Ovary (tissue), 3 donors: ENCODE data around the gene PER3.

Experiments
- POLR2A ChIP-seq: fragments of 450-650 bp; IDR thresholded peaks from one replicate; pipeline ENCODE4 v1.6.1; 2017; ENCODE audit warnings: antibody characterized with exemption, mild to moderate bottlenecking, moderate library complexity
- TF ChIP-seq, protein P1 (sequence below), 3 donors: fragments of 450-650 bp in 2 of 3; fragments of 200-600 bp in 1 of 3; IDR thresholded peaks; one replicate each; pipeline versions ENCODE4 v1.5.1 to v1.8.0; 2016 to 2022; ENCODE audit warnings: antibody characterized with exemption in 3 of 3, mild to moderate bottlenecking in 1 of 3
- donor health status: DM: no; HTN: no; CAD: no.

DNA sequence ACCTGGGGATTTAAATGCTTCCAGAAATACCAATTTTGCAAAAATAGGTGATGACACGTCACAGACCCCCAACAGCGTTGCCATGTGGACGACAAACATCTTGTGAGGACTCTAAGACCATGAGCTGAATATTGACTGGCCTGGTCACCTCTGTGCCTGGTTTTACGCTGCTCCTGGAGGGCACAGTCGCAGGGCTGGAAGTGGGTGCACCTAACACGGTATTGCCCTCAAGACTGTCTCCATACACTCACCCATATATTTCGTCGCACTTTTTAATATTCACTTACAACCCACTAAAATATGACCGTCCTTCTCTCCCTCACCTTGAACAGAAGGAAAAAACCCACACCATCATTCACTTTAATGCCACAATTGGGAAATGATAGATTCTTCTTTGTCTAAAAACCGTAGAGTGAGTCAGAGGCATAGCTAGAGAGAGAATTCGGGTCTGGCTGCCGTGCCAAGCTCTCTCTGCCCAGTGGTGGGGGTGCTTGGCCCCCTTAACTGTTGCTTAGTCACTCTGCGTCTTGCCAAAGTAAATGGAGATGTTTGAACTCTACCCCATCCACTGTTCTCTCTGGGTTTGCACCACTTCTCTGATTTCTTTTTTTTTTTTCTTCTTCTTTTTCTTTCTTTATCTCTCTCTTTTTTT lies 109.6 kb downstream of the PER3 start:
- TF ChIP-seq, protein P1, sequence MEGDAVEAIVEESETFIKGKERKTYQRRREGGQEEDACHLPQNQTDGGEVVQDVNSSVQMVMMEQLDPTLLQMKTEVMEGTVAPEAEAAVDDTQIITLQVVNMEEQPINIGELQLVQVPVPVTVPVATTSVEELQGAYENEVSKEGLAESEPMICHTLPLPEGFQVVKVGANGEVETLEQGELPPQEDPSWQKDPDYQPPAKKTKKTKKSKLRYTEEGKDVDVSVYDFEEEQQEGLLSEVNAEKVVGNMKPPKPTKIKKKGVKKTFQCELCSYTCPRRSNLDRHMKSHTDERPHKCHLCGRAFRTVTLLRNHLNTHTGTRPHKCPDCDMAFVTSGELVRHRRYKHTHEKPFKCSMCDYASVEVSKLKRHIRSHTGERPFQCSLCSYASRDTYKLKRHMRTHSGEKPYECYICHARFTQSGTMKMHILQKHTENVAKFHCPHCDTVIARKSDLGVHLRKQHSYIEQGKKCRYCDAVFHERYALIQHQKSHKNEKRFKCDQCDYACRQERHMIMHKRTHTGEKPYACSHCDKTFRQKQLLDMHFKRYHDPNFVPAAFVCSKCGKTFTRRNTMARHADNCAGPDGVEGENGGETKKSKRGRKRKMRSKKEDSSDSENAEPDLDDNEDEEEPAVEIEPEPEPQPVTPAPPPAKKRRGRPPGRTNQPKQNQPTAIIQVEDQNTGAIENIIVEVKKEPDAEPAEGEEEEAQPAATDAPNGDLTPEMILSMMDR (IDR thresholded peaks at IDR 0.05), result no peak
- TF ChIP-seq POLR2A, result no peak
